H9 (cell line): ENCODE measurements around the gene BRSK2. TPM values are rescaled to one million over a fixed set of nuclear protein-coding genes. Genes with fewer than 3 reads are reported as not detected.

Source experiments
- DNase-seq: peaks from one replicate; pipeline ENCODE4 v3.0.0-alpha.2; 2017
- H2AFZ ChIP-seq: one replicate; pipeline ENCODE4 v1.6.1; 2013; ENCODE audit warnings: mild to moderate bottlenecking, low read length, control low read depth, moderate library complexity
- H2AK5ac ChIP-seq: 2 replicates; pipeline ENCODE4 v1.6.1; 2013; ENCODE audit warnings: low read length, control low read depth, mixed read lengths; ENCODE audit not compliant: insufficient read length
- H2BK120ac ChIP-seq: one replicate; pipeline ENCODE4 v1.6.1; 2013; ENCODE audit warnings: low read depth, mild to moderate bottlenecking, low read length, control low read depth, inconsistent platforms; ENCODE audit not compliant: poor library complexity, severe bottlenecking
- H2BK12ac ChIP-seq: 2 replicates; pipeline ENCODE4 v1.6.1; 2013; ENCODE audit warnings: low read length, control low read depth, mixed read lengths, low read depth; ENCODE audit not compliant: insufficient read length
- H2BK15ac ChIP-seq: 2 replicates; pipeline ENCODE4 v1.6.1; 2013; ENCODE audit warnings: low read depth, low read length, control low read depth
- H2BK20ac ChIP-seq: one replicate; pipeline ENCODE4 v1.6.1; 2013; ENCODE audit warnings: low read depth, mild to moderate bottlenecking, low read length, control low read depth, inconsistent platforms; ENCODE audit not compliant: poor library complexity, severe bottlenecking
- H2BK5ac ChIP-seq: 2 replicates; pipeline ENCODE4 v1.6.1; 2013; ENCODE audit warnings: low read length, control low read depth, mixed read lengths; ENCODE audit not compliant: insufficient read length
- H3K14ac ChIP-seq: 2 replicates; pipeline ENCODE4 v1.6.1; 2013; ENCODE audit warnings: low read length, control low read depth; ENCODE audit not compliant: insufficient read depth
- H3K18ac ChIP-seq: 2 replicates; pipeline ENCODE4 v1.6.1; 2013; ENCODE audit warnings: low read depth, mild to moderate bottlenecking, mixed read lengths, low read length, control low read depth; ENCODE audit not compliant: insufficient read length
- H3K23ac ChIP-seq: 2 replicates; pipeline ENCODE4 v1.6.1; 2013; ENCODE audit warnings: low read length, control low read depth, mixed read lengths, low read depth; ENCODE audit not compliant: insufficient read length
- H3K23me2 ChIP-seq: 2 replicates; pipeline ENCODE4 v1.6.1; 2013; ENCODE audit warnings: low read depth, mild to moderate bottlenecking, mixed read lengths, low read length, control low read depth; ENCODE audit not compliant: insufficient read length, poor library complexity, severe bottlenecking
- H3K27ac ChIP-seq: 2 replicates; pipeline ENCODE4 v1.5.1; 2013; ENCODE audit warnings: low read length, control low read depth, mixed read lengths, low read depth; ENCODE audit not compliant: insufficient read length
- H3K27me3 ChIP-seq: 2 replicates; pipeline ENCODE4 v1.6.1; 2013; ENCODE audit warnings: low read length, control low read depth, inconsistent platforms; ENCODE audit not compliant: insufficient read depth
- H3K4ac ChIP-seq: 2 replicates; pipeline ENCODE4 v1.6.1; 2013; ENCODE audit warnings: low read depth, mild to moderate bottlenecking, control low read depth, inconsistent platforms, low read length, moderate library complexity
- H3K4me1 ChIP-seq: 2 replicates; pipeline ENCODE4 v1.6.1; 2013; ENCODE audit warnings: low read length, control low read depth, inconsistent platforms; ENCODE audit not compliant: insufficient read depth
- H3K4me2 ChIP-seq: 2 replicates; pipeline ENCODE4 v1.6.1; 2013; ENCODE audit warnings: low read length, control low read depth, mixed read lengths; ENCODE audit not compliant: insufficient read length, insufficient read depth
- H3K56ac ChIP-seq: 2 replicates; pipeline ENCODE4 v1.6.1; 2013; ENCODE audit warnings: low read depth, mild to moderate bottlenecking, mixed read lengths, low read length, control low read depth; ENCODE audit not compliant: insufficient read length
- H3K79me1 ChIP-seq: 2 replicates; pipeline ENCODE4 v1.6.1; 2013; ENCODE audit warnings: low read depth, mild to moderate bottlenecking, moderate library complexity, low read length, control low read depth, inconsistent platforms; ENCODE audit not compliant: insufficient read depth, poor library complexity, severe bottlenecking
- H3K79me2 ChIP-seq: 2 replicates; pipeline ENCODE4 v1.6.1; 2013; ENCODE audit warnings: low read length, control low read depth, inconsistent platforms; ENCODE audit not compliant: insufficient read depth
- H3K9ac ChIP-seq: 2 replicates; pipeline ENCODE4 v1.6.1; 2013; ENCODE audit warnings: low read length, control low read depth, mixed read lengths; ENCODE audit not compliant: insufficient read length; ENCODE audit errors: extremely low read depth
- H3K9me3 ChIP-seq: one replicate; pipeline ENCODE4 v1.6.1; 2013; ENCODE audit warnings: low read depth, low read length, inconsistent platforms; ENCODE audit not compliant: control insufficient read depth
- H3T11ph ChIP-seq: one replicate; pipeline ENCODE4 v1.6.1; 2013; ENCODE audit warnings: mild to moderate bottlenecking, low read length, control low read depth, inconsistent platforms
- H4K20me1 ChIP-seq: one replicate; pipeline ENCODE4 v1.6.1; 2013; ENCODE audit not compliant: control insufficient read depth, insufficient read length, insufficient read depth
- H4K5ac ChIP-seq: 2 replicates; pipeline ENCODE4 v1.6.1; 2013; ENCODE audit warnings: low read depth, mild to moderate bottlenecking, mixed read lengths, low read length, control low read depth; ENCODE audit not compliant: insufficient read length
- H4K8ac ChIP-seq: replicated peaks from 2 replicates; pipeline ENCODE4 v1.6.1; 2013; ENCODE audit warnings: low read length, control low read depth, mixed read lengths, low read depth; ENCODE audit not compliant: insufficient read length
- H4K91ac ChIP-seq: 2 replicates; pipeline ENCODE4 v1.6.1; 2013; ENCODE audit warnings: low read depth, mild to moderate bottlenecking, moderate library complexity, mixed read lengths, low read length, control low read depth; ENCODE audit not compliant: insufficient read length
- H3K27ac Mint-ChIP-seq, 3 experiments: 2 replicates in 2 of 3; 3 replicates in 1 of 3; pipeline ENCODE4 v1.8.0; 2020 to 2021; ENCODE audit warnings: mixed read lengths in 3 of 3, mild to moderate bottlenecking in 1 of 3, moderate library complexity in 1 of 3
- H3K27me3 Mint-ChIP-seq: 2 replicates; pipeline ENCODE4 v1.8.0; 2021; ENCODE audit warnings: low read depth, mild to moderate bottlenecking, moderate library complexity, mixed read lengths
- H3K36me3 Mint-ChIP-seq, 3 experiments: 2 replicates in 2 of 3; 3 replicates in 1 of 3; pipeline ENCODE4 v1.8.0; 2020 to 2021; ENCODE audit warnings: low read depth in 3 of 3, mixed read lengths in 3 of 3; ENCODE audit not compliant: insufficient read depth in 1 of 3
- H3K4me1 Mint-ChIP-seq, 2 experiments: 2 replicates each; pipeline ENCODE4 v1.8.0; 2020; ENCODE audit warnings: mixed read lengths in 2 of 2
- H3K4me3 Mint-ChIP-seq, 2 experiments: 2 replicates in 1 of 2; 3 replicates in 1 of 2; pipeline ENCODE4 v1.8.0; 2020 to 2021; ENCODE audit warnings: mild to moderate bottlenecking in 2 of 2, mixed read lengths in 2 of 2, moderate library complexity in 1 of 2
- H3K9me3 Mint-ChIP-seq, 2 experiments: 2 replicates in 1 of 2; 3 replicates in 1 of 2; pipeline ENCODE4 v1.8.0; 2020; ENCODE audit warnings: mild to moderate bottlenecking in 2 of 2, mixed read lengths in 2 of 2, moderate library complexity in 1 of 2
- CTCF ChIP-seq: fragments of 200-600 bp; sonication (generic); conservative IDR thresholded peaks from 3 replicates; pipeline ENCODE4 v1.8.0; 2021; ENCODE audit warnings: antibody characterized with exemption, mild to moderate bottlenecking
- WGBS: extraction: QIAGEN DNeasy Blood & Tissue Kit; methylation state at CpG from one replicate; pipeline ENCODE4 v1.1.7; 2013; ENCODE audit warnings: missing lambda C conversion rate, low lambda C conversion rate, mixed read lengths; ENCODE audit not compliant: insufficient read length; ENCODE audit errors: extremely low coverage; 5-methylcytosine and 5-hydroxymethylcytosine counted together
- total RNA-seq: library from RNA; stranded (reverse); gene quantifications from 2 replicates; pipeline ENCODE4 v1.2.1, GENCODE V29; 2021

BRSK2 gene
- total RNA-seq, 1 experiment from 2014 or later: 28.4 TPM

- no peak overlapping the region for H3K27ac ChIP-seq
- no peaks in the 10 kb centered on the region for H3K27me3 ChIP-seq
- peaks cover 0 to 6% (median 6%) of the 10 kb centered on the region in 3 experiments; a peak in 3 of 7 replicates for H3K36me3 Mint-ChIP-seq
- H3K56ac ChIP-seq: no peak overlapping the region
- no peak overlapping the region for H3T11ph ChIP-seq
- no peak overlapping the region for H4K8ac ChIP-seq
- H3K23me2 ChIP-seq: no peaks in the 10 kb centered on the region
- no peak overlapping the region for H3K14ac ChIP-seq
- H2BK15ac ChIP-seq: no peak overlapping the region
- H3K9me3 Mint-ChIP-seq: no peaks in the 10 kb centered on the region
- 0 out of 4 replicates have a peak, but pooled peaks cover 0 to 4% of the 10 kb centered on the region in 2 experiments for H3K4me1 Mint-ChIP-seq
- no peak for DNase-seq
- no peak overlapping the region for H2BK120ac ChIP-seq
- no peak overlapping the region for H2BK12ac ChIP-seq
- H2AFZ ChIP-seq: no peak overlapping the region
- no peak overlapping the region for H3K27ac Mint-ChIP-seq
- H4K5ac ChIP-seq: no peak overlapping the region
- H3K4me3 Mint-ChIP-seq: no peak overlapping the region
- H3K79me2 ChIP-seq: no peaks in the 10 kb centered on the region
- H4K91ac ChIP-seq: no peak overlapping the region
- no CpG with 5 or more reads among the region's 13 CpGs for WGBS
- H2BK20ac ChIP-seq: no peak overlapping the region
- peaks cover 4% of the 10 kb centered on the region for H4K20me1 ChIP-seq
- H2BK5ac ChIP-seq: no peak overlapping the region
- H3K9me3 ChIP-seq: no peaks in the 10 kb centered on the region
- H3K4ac ChIP-seq: no peak overlapping the region
- H3K4me1 ChIP-seq: no peaks in the 10 kb centered on the region
- no peaks in the 10 kb centered on the region for H3K27me3 Mint-ChIP-seq
- no peak overlapping the region for H3K9ac ChIP-seq
- no peak overlapping the region for H3K4me2 ChIP-seq
- no peak overlapping the region for H3K23ac ChIP-seq
- H2AK5ac ChIP-seq: no peak overlapping the region
- H3K79me1 ChIP-seq: no peaks in the 10 kb centered on the region
- no peak for TF ChIP-seq CTCF
- no peak overlapping the region for H3K18ac ChIP-seq
Measured at GRCh38 chr11:1452744-1453143, 63.0 kb downstream of the BRSK2 start.
